Adrenal gland (tissue), 5 donors: Measurements from ENCODE around the gene GNB3.

Source experiments
- CTCF ChIP-seq, 6 experiments: fragments of 450-650 bp in 4 of 6; fragments of 200-600 bp in 2 of 6; sonication (generic) in 1 of 6; IDR thresholded peaks; 1 replicate in 5 of 6; 2 replicates in 1 of 6; pipeline versions ENCODE4 v1.5.1 to v1.8.0; 2016 to 2021; ENCODE audit warnings: antibody characterized with exemption in 6 of 6, mild to moderate bottlenecking in 2 of 6, moderate library complexity in 1 of 6
- POLR2A ChIP-seq, 2 donors: fragments of 450-650 bp; IDR thresholded peaks; one replicate each; pipeline ENCODE4 v1.6.1; 2017; ENCODE audit warnings: antibody characterized with exemption in 2 of 2, mild to moderate bottlenecking in 2 of 2, moderate library complexity in 1 of 2
- donor health status: DM: no; HTN: no; CAD: no.

- TF ChIP-seq CTCF (IDR thresholded peaks at IDR 0.05) (no peak), POLR2A (IDR thresholded peaks at IDR 0.05) (no peak)
These were observed 50.9 kb downstream of the GNB3 start for GRCh38 chr12:6891646-6892001.
